GM19043 (cell line): ENCODE results near the gene DMAC2.
"Not testable (repeated sequence)": the region's sequence is repeated elsewhere in the genome, so short reads cannot be mapped to it uniquely, and the experiment has no call there.

ENCODE experiments used
- ATAC-seq: cut with Tn5 transposase; IDR thresholded peaks from one replicate; pipeline ENCODE4 v1.9.1; 2021; ENCODE audit warnings: low read depth; ENCODE audit not compliant: unreplicated experiment

Gene DMAC2

DNA sequence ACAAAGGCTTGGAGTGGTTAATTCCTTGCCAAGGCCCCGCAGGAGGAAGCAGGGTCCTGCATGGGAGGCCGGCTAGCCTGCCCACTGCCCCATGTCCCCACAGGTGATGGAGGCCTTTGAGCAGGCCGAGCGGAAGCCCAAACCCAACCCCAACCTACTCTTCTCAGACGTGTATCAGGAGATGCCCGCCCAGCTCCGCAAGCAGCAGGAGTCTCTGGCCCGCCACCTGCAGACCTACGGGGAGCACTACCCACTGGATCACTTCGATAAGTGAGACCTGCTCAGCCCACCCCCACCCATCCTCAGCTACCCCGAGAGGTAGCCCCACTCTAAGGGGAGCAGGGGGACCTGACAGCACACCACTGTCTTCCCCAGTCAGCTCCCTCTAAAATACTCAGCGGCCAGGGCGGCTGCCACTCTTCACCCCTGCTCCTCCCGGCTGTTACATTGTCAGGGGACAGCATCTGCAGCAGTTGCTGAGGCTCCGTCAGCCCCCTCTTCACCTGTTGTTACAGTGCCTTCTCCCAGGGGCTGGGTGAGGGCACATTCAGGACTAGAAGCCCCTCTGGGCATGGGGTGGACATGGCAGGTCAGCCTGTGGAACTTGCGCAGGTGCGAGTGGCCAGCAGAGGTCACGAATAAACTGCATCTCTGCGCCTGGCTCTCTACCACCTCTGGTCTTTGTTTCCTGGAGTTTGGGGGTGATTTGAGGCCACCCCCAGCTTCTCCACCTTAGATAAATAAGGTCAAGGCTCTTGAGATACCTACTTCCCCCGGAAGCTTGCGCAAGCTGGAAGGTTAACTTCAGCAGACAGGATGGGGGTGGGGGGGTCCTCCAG lies 15.2 kb downstream of the DMAC2 start:
- ATAC-seq: no peak

DNA sequence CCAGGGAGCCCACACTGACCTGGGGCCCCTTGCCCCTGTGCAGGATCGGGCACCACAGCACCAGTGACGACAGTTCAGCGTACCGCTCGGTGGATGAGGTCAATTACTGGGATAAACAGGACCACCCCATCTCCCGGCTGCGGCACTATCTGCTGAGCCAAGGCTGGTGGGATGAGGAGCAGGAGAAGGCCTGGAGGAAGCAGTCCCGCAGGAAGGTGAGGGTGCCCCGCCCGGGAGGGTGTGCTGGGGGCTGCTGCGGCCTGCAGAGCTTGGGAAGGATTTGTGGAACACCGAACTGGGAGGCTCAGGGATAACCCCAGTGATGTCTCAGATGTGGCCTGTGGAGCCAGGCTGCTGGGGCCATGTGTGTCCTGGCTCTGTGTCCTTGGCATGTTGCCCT lies 16.8 kb downstream of the DMAC2 start:
- no peak for ATAC-seq

DNA sequence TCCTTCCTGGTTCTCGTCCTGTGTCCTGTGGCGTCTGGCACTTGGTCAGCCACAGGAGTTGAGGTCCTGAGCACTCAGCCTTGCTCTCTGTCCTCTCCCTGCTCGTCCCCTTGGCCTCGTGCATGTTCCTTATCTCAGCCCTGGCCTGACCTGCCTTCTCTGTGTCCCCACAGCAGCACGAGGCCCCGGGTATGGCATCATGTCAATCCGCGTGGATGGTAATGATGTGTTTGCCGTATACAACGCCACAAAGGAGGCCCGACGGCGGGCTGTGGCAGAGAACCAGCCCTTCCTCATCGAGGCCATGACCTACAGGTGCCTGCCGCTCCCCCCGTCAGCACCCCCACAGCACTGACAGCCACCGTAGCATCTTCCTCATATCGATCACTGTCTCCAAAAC lies 17.3 kb downstream of the DMAC2 start:
- no peak for ATAC-seq

DNA sequence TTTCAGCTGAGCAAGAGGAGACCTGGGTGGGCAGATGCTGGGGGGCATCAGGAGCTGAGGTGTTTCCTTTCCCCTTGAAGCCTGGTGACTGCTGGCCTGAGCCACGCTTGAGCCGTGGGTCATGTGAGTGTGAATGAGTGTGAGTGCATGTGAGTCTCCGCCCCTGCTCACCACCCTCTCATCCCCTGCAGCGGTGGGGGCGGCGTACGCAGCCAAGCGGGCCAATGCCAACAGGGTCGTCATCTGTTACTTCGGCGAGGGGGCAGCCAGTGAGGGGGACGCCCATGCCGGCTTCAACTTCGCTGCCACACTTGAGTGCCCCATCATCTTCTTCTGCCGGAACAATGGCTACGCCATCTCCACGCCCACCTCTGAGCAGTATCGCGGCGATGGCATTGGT lies 17.7 kb downstream of the DMAC2 start:
- ATAC-seq: no peak

DNA sequence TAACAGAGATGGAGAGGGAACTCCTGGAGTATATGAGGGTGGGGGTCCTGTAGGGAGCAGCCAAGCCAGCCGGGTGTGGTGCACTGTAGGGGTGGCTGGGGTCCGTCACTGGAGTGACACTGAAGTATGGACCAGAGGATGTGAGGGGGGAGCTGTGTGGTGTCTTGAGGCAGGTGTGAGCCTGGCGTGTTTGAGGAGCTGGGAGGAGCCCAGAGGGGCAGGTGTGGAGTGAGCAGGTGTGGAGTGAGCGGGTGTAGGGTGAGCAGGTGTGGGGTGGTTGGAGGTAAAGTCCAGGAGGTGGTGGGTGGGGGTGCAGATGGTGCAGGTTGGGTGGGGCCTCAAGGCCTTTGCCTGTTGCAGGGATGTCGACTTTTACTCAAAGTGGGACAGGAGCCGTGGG lies 18.4 kb downstream of the DMAC2 start:
- no peak for ATAC-seq

DNA sequence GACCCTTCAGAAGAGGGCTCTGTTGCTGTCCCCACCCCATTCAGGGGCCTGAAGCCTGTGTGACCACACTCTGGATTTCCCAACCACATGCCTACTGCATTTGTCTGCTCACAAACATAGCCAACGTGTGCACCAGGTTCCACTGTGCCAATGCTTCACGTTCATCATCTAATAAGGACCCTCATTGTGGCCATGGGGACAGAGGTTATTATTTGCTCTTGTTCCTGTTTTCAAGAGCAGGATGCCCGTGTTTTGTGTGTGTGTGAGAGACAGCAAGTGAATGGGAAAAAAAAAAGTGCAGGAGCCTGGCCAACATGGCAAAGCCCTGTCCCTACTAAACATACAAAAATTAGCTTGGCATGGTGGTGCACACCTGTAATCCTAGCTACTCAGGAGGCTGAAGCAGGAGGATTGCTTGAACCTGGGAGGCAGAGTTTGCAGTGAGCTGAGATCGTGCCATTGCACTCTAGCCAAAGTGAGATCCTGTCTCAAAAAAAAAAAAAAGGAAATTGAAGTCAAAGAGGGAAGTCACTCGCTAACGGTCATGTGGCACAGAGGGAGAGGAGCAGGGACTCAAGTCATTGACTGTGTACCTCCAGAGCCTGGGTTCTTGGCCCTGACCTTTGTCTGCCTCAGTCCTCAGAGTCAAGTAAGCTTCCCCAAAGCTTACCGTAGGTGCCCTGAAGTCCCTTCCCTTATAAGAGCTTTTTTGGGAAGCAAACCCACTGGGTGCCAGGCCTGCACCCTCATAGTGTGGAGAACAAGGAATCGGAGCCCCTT lies 19.4 kb downstream of the DMAC2 start:
- ATAC-seq: no peak

DNA sequence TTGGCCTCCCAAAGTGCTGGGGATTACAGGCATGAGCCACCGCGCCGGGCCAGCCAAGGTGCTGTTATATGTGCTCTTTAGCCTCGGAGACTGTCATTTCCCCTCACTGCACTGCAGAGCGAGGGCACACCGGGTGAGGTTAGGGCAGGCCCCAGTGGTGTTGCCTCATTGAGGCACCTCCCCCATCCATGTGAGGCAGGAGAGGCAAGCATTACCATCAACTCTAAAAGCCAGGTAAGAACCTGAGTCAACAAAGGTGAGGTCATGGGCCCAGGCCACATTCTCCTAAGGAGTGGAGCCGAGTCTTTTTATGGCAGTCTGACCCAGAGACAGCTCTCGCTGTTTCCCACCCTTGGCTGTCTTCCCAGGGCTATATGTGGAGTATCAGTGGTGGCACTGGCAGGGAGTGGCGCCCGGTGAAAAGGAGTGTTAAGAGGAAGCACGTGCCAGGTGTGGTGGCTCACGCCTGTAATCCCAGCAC lies 23.5 kb downstream of the DMAC2 start:
- ATAC-seq: no peak

DNA sequence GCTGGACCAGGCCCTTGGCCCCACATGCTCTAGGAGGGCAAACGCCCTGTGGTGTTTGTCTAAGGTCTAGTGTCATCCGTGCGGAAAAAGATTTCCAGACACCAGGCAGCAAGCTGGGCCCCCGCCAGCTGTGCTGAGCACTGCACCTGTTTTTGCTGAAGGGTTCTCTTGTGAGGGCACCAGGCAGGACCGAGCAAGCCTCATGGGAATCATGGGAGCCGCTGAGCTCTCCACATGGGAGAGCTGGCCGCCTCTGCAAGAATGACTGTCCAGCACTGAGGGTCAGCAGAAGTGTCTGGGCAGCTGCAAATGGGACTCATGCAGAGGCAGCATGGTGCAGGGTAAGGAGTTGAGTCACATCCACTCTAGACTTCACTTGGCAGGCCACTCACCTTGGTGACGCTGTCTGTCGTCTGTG lies 24.5 kb downstream of the DMAC2 start:
- no peak for ATAC-seq

DNA sequence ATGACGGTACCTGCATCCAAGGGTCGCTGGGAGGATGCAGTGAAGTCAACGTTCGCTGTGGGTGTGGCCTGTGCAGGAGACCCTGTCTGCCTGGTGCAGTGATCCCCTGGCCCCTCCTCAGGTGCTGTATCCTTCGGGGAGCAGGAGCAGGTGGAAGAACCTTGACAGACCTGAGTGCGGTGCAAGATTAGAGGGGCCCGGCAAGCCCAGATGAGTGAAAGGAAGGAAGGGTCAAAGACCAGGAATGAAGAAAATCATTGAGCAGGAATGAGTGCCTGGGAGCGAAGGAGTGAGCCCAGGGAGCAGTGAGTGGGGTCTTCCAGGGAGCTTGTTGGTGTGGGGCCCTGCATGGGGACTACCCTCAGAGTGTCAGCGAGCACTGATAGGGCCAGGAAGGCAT lies 25.3 kb downstream of the DMAC2 start:
- no peak for ATAC-seq

DNA sequence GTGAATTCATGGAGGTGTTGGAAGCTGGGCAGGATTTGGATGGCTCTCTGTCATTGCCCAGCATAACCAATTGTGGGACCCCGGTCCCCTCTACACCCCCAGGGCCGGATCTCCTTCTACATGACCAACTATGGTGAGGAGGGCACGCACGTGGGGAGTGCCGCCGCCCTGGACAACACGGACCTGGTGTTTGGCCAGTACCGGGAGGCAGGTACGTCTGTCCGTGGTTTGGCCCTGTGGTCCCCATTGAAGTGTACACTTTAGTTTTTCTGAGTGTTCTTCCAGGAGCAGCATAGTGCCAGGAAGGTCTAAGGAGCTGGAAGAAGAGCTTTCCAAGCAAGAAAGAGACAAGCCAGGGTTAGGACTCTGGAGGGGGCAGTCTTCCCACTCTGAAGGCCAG lies 25.8 kb downstream of the DMAC2 start:
- no peak for ATAC-seq

DNA sequence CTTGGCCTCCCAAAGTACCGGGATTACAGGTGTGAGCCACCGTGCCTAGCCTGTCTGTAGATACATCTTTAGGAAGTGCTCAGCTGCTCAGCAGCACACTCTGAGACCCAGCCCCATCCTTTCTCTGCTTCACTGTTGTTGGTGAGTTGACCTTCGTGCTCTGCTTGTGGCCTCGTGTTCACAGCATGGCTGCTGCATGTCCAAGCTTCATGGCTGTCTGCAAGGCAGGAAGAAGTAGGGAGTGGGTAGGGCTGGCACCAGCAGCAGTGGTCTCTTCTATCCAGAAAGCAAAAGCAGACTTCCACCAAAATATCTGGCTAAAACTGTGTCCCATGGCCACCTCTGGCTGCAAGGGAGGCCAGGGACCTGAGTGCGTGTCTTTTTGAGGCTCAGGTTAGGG lies 26.8 kb downstream of the DMAC2 start:
- ATAC-seq: no peak

DNA sequence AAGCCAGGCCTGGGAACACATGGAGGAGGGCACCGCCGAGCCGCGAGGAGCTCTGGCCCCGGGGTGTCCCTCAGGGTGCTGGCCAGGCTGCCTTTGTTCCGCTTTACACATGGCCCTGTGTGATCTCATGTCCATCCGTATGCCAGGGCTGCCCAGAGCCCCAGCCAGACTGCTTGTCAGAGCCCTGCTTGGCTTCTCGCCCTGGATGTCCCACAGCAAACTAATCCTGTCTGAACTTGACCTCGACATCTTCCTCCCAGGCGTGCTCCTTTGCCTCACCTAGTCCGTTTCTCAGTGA lies 27.8 kb downstream of the DMAC2 start:
- ATAC-seq: no peak

DNA sequence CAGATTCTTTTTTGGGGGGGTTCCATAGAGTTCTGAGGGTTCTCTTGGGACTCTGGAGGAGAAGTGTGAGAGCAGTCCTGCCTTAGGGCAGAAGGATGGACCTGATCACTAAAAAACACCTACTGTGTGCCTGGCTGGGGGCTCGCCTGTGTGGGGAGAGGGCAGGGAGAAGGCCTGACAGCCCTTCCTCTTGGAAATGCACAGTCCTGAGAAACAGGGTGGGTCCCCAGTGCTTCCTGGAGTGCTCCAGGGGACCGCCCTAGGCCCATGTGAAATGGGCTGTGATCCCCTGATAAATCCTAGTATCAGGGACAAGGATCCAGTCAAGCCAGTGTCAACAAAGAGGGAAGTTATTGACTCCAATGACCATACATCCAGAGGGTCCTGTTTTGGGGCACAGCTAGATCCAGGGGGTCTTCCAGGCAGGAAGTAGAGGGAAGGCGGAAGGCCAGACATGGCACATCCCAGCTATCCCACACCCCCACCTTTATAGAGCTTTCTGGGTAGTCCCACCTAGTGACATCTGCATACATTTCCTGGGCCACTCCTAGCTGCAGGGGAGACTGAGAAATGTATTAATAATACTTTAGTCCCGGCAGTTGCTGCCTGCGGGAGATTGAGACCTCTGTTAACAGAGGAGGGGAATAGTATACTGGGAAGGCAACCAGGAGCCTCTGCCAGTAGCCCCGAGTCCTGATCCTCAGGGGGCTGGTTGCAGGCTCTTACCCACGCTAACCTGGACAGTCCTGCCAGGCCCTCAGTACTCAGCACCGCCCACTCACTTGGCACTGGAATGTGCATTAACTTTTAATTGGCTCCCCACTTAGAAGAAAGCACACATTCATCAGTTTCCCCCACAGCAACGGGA lies 28.4 kb downstream of the DMAC2 start:
- ATAC-seq: no peak

DNA sequence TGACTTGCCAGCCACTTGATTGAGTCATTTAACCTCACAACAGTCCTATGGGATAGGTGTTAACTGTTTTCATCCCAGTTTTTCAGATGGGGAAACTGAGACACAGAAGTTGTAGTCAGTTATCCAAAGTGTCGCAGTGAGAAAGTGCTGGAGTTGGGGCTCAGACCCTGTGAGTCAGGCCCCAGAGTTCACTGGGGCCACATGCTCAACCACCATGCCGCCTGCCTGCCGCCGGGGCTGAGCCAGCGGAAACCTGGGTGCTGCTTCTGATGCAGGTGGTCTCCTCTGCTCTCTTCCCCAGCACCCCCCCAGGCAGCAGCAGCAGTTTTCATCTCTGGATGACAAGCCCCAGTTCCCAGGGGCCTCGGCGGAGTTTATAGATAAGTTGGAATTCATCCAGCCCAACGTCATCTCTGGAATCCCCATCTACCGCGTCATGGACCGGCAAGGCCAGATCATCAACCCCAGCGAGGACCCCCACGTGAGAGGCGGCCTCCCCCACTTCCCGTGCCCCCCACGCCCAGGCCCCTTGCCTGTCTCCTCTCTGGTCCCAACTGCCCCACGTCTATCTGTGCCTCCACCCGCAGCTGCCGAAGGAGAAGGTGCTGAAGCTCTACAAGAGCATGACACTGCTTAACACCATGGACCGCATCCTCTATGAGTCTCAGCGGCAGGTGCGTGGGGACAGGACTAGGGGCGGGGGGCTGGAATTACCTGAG lies 29.2 kb downstream of the DMAC2 start:
- ATAC-seq: no peak

DNA sequence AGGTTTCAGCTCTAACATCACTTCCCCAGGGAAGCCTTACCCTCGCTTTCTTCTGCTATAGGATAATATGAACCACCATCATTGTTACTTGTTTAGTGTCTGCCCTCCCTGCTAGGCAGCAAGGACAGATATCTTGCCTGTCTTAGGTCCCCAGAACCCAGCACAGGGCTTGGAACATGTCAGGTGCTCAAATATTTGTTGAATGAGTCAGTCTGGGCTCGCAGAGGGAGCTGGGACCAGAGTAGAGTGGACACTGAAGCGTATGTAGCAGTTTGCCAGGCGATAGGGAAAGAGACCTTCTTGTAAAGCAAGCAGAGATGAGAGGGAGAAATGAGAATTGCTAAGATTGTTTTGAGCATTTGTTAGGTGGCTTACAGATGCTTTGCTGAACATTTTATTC lies 30.4 kb downstream of the DMAC2 start:
- ATAC-seq: no peak

DNA sequence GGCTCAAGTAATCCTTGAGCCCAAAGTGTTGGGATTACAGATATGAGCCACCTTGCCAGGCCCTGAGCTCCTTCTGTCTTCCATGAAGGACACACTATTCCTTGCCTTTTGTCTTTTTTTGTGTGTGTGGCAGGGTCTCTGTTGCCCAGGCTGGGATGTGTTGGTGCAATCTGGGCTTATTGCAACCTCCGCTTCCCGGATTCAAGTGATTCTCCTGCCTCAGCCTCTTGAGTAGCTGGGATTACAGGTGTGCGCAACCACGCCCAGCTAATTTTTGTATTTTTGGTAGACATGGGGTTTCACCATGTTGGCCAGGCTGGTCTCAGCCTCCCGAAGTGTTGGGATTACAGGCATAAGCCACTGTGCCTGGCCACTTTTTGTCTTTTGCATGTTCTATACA lies 30.9 kb downstream of the DMAC2 start:
- not testable (repeated sequence) for ATAC-seq

DNA sequence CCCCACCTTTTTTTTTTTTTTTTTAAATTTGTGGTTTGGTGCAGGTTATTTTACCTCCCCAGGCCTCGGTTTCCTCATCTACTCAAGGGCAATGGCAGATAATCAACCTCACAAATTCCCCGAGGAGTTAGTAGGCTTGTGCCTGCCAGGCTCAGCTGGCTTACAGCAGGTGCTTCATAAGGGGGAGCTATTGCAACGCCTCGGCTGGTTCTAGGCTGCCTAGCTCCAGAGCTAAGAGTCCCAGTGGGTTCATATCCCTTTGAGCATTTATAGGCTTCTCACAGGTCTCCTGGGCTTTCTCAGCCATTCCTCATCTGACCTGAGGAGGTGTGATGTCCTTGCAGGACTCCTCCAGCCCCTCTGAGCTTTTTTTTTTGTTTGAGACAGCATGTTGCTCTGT lies 31.5 kb downstream of the DMAC2 start:
- no peak for ATAC-seq

DNA sequence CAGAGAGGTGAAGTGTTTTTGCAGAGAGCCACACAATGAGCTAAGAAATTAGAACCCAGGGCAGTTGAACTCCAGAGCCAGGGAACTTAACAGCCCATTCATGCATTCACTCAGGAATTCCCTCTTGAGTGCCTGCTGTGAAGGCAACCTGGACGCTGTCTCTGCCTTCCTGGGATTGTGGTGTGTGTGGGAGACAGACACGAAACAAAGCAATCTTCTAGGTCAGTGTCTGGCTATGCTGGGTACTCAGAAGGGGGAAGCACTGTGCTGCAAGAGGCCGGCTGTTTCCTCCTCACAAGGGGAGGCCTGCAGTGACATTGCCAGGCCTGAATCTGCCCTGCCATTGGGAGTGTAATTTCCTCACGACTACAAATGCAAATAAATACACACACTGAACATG lies 32.4 kb downstream of the DMAC2 start:
- no peak for ATAC-seq

DNA sequence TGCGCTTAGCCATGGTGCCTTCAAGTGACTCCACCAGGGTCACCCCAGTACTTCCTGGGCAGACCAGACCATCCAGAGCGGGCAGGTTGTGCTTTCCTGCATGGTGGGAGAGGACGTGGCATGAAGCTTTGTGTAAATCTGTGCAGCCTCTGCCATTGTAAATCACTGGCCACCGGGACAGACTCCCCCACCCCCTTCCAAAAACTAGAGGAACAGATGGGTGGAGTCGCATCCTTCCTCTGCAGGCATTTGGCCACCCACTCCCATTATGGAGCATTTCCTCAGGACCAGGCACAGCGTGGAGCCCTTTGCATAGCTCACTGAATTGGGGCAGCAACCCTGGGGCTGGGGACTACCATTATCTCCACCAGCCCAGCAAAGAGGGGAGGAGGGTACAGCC lies 33.9 kb downstream of the DMAC2 start:
- no peak for ATAC-seq

DNA sequence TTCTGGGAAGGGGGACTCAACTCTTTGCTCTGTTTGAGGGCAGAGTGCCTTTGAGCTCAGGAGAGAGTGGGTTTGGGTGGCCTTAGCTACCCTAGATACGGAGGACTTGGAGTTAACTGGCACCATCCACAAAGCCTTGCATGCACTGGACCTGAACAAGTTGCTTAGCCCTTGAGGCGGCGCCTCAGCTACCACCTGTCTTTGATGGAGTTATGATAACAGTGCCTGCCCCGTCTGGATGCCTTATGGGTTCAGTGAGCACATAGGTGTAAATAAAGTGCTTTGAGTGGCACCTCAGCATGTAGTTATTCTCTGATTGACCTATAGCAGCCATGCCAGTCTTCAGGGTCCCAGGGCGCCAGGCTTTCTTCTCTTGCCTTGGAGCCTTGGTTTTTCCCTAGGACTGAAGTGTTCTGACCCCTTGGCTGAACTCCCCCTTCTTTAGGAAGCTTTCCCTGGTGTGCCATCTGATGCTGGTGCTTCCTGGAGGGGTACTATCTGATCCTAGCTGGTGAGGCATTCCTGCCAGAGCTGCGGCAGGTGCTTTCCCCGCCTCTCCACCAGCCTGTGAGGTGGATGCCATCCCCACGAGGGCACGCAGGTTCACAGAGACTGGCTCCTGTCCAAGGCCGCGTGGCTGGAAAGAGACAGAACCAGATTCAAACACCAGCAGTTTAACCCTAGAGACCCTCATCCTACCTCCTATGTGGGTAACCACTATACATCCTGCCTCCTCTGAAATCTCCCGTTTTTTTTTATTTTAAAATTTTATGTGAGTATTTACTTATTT lies 36.3 kb downstream of the DMAC2 start:
- no peak for ATAC-seq
